Testis (tissue), 2 donors: ENCODE measurements around the gene VWC2L.

Experiments used
- CTCF ChIP-seq, 3 experiments: fragments of 450-650 bp in 2 of 3; fragments of 200-600 bp in 1 of 3; sonication (generic) in 1 of 3; IDR thresholded peaks; one replicate each; pipeline ENCODE4 v1.5.1; 2016 to 2019; ENCODE audit warnings: antibody characterized with exemption in 3 of 3, mild to moderate bottlenecking in 2 of 3, moderate library complexity in 1 of 3
- POLR2A ChIP-seq: fragments of 450-650 bp; IDR thresholded peaks from one replicate; pipeline ENCODE4 v1.6.1; 2017; ENCODE audit warnings: antibody characterized with exemption, mild to moderate bottlenecking, moderate library complexity

GRCh38 chr2:214519258-214519818 is 108.5 kb downstream of the VWC2L start:
- TF ChIP-seq CTCF (IDR thresholded peaks at IDR 0.05): no peak
- no peak for TF ChIP-seq POLR2A
